ENCODE measurements around the gene MXD3. TPM values are rescaled to one million over a fixed set of nuclear protein-coding genes. Genes with fewer than 3 reads are reported as not detected.

Gene MXD3
- total RNA-seq, 1 experiment from 2014 or later, result 50.0 TPM

DNA sequence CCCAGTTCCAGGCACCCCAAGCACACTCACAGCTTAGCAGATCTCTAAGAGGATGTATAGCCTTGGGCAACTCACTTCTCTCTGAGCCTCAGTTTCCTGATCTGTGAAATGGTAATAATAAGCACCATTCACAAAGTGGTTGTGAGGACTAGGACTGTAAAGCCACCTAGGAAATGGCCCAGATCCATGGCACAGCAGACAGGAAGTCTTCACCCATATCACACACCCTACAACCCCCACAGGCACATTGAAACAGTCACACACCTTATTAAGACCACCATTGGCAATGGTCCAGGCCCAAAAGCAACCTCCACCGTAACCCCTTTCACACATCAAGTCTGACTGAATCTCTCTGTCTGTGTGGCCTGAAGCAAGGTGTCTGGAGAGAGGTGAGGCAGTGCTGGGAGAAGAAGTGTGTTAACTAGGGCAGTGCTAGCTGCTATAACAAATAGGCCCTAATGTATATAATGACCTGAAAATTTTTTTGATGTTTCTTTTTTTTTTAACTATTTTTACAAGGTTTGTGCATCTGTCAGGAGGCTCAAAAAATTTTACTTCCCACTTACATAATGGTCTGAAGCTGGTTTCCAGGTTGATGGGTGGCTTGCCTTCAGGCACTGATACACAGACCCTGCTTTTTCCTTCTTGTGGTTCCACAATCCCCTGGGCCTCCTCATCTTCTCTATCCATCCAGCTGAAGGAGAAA lies 43.6 kb upstream of the MXD3 start:
- intact Hi-C loops (cut with micrococcal nuclease; ENCODE audit: unreplicated experiment), result no loop called here
- CTCF ChIA-PET, result no interaction called here
- peaks cover 10% of the 10 kb centered on the region for H3K79me2 ChIP-seq (ENCODE audit: low read depth)
- POLR2A ChIA-PET (ENCODE audit: unreplicated experiment), result no interaction called here
- 0 out of 2 replicates have a peak, but pooled peaks cover 3% of the 10 kb centered on the region for H3F3A ChIP-seq (ENCODE audit: insufficient read depth, low read depth)
- no TSS peak for BruUV-seq (replicated peaks)
- H2AFZ ChIP-seq, result no peak overlapping the region
- H3K27ac ChIP-seq, result no peak overlapping the region
- TF ChIP-seq EZH2 (IDR thresholded peaks at IDR 0.05; ENCODE audit: low read depth), result no peak
- TF ChIP-seq, protein P1, sequence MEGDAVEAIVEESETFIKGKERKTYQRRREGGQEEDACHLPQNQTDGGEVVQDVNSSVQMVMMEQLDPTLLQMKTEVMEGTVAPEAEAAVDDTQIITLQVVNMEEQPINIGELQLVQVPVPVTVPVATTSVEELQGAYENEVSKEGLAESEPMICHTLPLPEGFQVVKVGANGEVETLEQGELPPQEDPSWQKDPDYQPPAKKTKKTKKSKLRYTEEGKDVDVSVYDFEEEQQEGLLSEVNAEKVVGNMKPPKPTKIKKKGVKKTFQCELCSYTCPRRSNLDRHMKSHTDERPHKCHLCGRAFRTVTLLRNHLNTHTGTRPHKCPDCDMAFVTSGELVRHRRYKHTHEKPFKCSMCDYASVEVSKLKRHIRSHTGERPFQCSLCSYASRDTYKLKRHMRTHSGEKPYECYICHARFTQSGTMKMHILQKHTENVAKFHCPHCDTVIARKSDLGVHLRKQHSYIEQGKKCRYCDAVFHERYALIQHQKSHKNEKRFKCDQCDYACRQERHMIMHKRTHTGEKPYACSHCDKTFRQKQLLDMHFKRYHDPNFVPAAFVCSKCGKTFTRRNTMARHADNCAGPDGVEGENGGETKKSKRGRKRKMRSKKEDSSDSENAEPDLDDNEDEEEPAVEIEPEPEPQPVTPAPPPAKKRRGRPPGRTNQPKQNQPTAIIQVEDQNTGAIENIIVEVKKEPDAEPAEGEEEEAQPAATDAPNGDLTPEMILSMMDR (conservative IDR thresholded peaks at IDR 0.05), result no peak
- peaks cover 14% of the 10 kb centered on the region; the same call in 1 of the 2 replicates for H3K27me3 ChIP-seq (ENCODE audit: insufficient read depth, low read depth)
- no peaks in the 10 kb centered on the region for H3K36me3 ChIP-seq (ENCODE audit: low read depth)
- peaks cover 7% of the 10 kb centered on the region for H3K4me1 ChIP-seq (replicated peaks; ENCODE audit: insufficient read depth)
- H3K4me2 ChIP-seq, result no peak overlapping the region
- no peak overlapping the region for H3K4me3 ChIP-seq
- no peaks in the 10 kb centered on the region for H4K20me1 ChIP-seq (ENCODE audit: insufficient read depth)
- DNase-seq, result no peak
- no peaks in the 10 kb centered on the region for H3K9me2 ChIP-seq (ENCODE audit: insufficient read depth)
- H3K9me3 ChIP-seq (ENCODE audit: insufficient read depth, low read depth), result no peaks in the 10 kb centered on the region

DNA sequence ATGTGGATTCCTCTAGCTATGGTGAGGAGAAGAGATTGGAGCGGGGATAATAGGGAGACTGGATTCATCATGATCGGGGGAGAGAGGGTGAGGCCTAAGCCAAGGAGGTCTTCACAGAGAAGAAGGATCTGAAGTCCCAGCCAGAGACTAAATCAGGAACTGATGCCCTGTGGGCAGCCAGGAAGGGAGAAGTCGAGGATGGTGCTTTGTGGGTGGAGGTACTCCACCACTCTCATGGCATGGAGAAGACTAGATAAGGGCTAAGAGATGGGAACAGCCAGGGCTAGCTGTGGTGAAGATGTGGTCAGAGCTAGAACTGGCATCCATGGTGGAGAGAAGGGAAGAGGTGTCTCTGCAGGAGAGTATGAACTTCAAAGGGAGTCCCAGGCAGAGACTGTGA lies 43.0 kb upstream of the MXD3 start:
- no peak for DNase-seq
- Histone ChIP-seq H3K4me2 (no peak overlapping the region), H3K79me2 (ENCODE audit: low read depth) (peaks cover 17% of the 10 kb centered on the region), H2AFZ (no peak overlapping the region), H3K9me2 (ENCODE audit: insufficient read depth) (no peaks in the 10 kb centered on the region), H3K36me3 (ENCODE audit: low read depth) (no peaks in the 10 kb centered on the region), H3K9me3 (ENCODE audit: insufficient read depth, low read depth) (no peaks in the 10 kb centered on the region), H3F3A (ENCODE audit: insufficient read depth, low read depth) (0 out of 2 replicates have a peak, but pooled peaks cover 3% of the 10 kb centered on the region), H3K4me1 (replicated peaks; ENCODE audit: insufficient read depth) (peaks cover 13% of the 10 kb centered on the region), H3K27me3 (ENCODE audit: insufficient read depth, low read depth) (peaks cover 14% of the 10 kb centered on the region; the same call in 1 of the 2 replicates), H3K27ac (no peak overlapping the region), H3K4me3 (no peak overlapping the region), H4K20me1 (ENCODE audit: insufficient read depth) (no peaks in the 10 kb centered on the region)
- BruUV-seq (replicated peaks), result no TSS peak
- intact Hi-C loops (cut with micrococcal nuclease; ENCODE audit: unreplicated experiment), result loop anchor here (5.0 kb wide), 1 partner anchor 38 kb away; no protein-coding TSS in a partner anchor
- TF ChIP-seq, protein P1 (conservative IDR thresholded peaks at IDR 0.05), result no peak
- TF ChIP-seq EZH2 (IDR thresholded peaks at IDR 0.05; ENCODE audit: low read depth), result no peak
- ChIA-PET POLR2A (ENCODE audit: unreplicated experiment) (no interaction called here), CTCF (no interaction called here)

DNA sequence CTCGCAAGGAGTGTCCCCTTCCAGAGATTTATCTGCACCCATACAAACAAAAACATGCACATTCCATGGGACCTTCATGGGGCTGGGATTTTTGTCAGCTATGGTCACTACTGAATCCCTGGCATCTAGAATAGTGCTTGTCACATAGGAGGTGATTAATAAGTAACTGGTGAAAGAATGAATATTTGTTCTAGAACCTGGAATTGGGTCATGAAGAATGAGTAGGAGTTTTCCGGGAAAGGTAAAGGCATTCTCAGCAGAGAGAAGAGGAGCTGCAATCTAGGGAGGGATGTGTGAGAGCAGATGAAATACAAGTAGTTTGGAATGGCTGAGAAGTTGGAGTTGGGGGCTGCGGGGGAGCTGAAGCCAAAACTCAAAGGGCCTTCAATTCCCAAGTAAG lies 42.6 kb upstream of the MXD3 start:
- Histone ChIP-seq H2AFZ (no peak overlapping the region), H3K9me3 (ENCODE audit: insufficient read depth, low read depth) (no peaks in the 10 kb centered on the region), H3K27me3 (ENCODE audit: insufficient read depth, low read depth) (peaks cover 10% of the 10 kb centered on the region; the same call in 1 of the 2 replicates), H3K27ac (no peak overlapping the region), H3F3A (ENCODE audit: insufficient read depth, low read depth) (0 out of 2 replicates have a peak, but pooled peaks cover 3% of the 10 kb centered on the region), H3K79me2 (ENCODE audit: low read depth) (peaks cover 21% of the 10 kb centered on the region), H3K4me1 (replicated peaks; ENCODE audit: insufficient read depth) (peaks cover 16% of the 10 kb centered on the region), H3K4me3 (no peak overlapping the region), H3K9me2 (ENCODE audit: insufficient read depth) (no peaks in the 10 kb centered on the region), H4K20me1 (ENCODE audit: insufficient read depth) (no peaks in the 10 kb centered on the region), H3K4me2 (no peak overlapping the region), H3K36me3 (ENCODE audit: low read depth) (0 out of 2 replicates have a peak, but pooled peaks cover 1% of the 10 kb centered on the region)
- TF ChIP-seq, protein P1 (conservative IDR thresholded peaks at IDR 0.05), result no peak
- TF ChIP-seq EZH2 (IDR thresholded peaks at IDR 0.05; ENCODE audit: low read depth), result no peak
- no peak for DNase-seq
- no TSS peak for BruUV-seq (replicated peaks)
- intact Hi-C loops (cut with micrococcal nuclease; ENCODE audit: unreplicated experiment), result loop anchor here (5.0 kb wide), 1 partner anchor 38 kb away; no protein-coding TSS in a partner anchor
- ChIA-PET POLR2A (ENCODE audit: unreplicated experiment) (no interaction called here), CTCF (no interaction called here)

All from PC-9 (cell line).